ENCODE results near the gene TC2N.
"Not testable (repeated sequence)": the region's sequence is repeated elsewhere in the genome, so short reads cannot be mapped to it uniquely, and the experiment has no call there.

Gene TC2N

GRCh38 chr14:91866511-91867295 is 633 bp downstream of the TC2N start:
- H3K9ac ChIP-seq (ENCODE audit: low read depth, low read length): no peak overlapping the region
- H3K4me1 ChIP-seq (ENCODE audit: insufficient read depth, low read length): peaks cover 12% of the 10 kb centered on the region
- no peaks in the 10 kb centered on the region for H3K36me3 ChIP-seq (ENCODE audit: insufficient read depth, low read length)
- H3K9me3 ChIP-seq (ENCODE audit: control insufficient read depth, insufficient read depth, low read length): no peaks in the 10 kb centered on the region

GRCh38 chr14:91866061-91866460 is 1.3 kb downstream of the TC2N start:
- Histone ChIP-seq H3K9ac (ENCODE audit: low read depth, low read length) (no peak overlapping the region), H3K36me3 (ENCODE audit: insufficient read depth, low read length) (no peaks in the 10 kb centered on the region), H3K4me1 (ENCODE audit: insufficient read depth, low read length) (peaks cover 12% of the 10 kb centered on the region), H3K9me3 (ENCODE audit: control insufficient read depth, insufficient read depth, low read length) (no peaks in the 10 kb centered on the region)

- H3K9me3 ChIP-seq (ENCODE audit: control insufficient read depth, insufficient read depth, low read length): no peaks in the 10 kb centered on the region
- peaks cover 5% of the 10 kb centered on the region; the same call in 1 of the 2 replicates for H3K4me1 ChIP-seq (ENCODE audit: insufficient read depth, low read length)
- H3K36me3 ChIP-seq (ENCODE audit: insufficient read depth, low read length): no peaks in the 10 kb centered on the region
- H3K9ac ChIP-seq (ENCODE audit: low read depth, low read length): no peak overlapping the region
Observed at GRCh38 chr14:91862417-91862816, 4.9 kb downstream of the TC2N start.

DNA sequence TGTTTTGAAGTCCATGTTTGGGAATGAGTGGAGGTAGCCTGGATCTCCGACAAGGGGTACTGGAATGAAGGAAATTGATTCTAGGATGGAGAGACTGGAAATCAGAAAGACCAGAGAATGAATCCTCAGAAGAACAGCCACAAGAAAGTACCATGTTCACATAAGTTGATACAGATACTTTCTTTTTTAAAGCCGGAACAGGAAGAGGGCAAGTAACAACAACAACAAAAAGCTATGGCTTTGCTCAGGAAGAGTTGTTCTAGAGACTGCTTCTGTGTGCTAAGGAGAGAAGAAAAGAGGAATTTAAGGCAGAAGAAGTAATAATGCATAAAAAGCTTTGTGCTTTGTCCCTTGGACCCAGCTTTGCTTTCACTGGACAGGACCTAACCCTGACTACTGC is 6.2 kb downstream of the TC2N start:
- H3K9me3 ChIP-seq (ENCODE audit: control insufficient read depth, insufficient read depth, low read length): no peaks in the 10 kb centered on the region
- no peak overlapping the region for H3K9ac ChIP-seq (ENCODE audit: low read depth, low read length)
- H3K36me3 ChIP-seq (ENCODE audit: insufficient read depth, low read length): no peaks in the 10 kb centered on the region
- peaks cover 5% of the 10 kb centered on the region; the same call in 1 of the 2 replicates for H3K4me1 ChIP-seq (ENCODE audit: insufficient read depth, low read length)

DNA sequence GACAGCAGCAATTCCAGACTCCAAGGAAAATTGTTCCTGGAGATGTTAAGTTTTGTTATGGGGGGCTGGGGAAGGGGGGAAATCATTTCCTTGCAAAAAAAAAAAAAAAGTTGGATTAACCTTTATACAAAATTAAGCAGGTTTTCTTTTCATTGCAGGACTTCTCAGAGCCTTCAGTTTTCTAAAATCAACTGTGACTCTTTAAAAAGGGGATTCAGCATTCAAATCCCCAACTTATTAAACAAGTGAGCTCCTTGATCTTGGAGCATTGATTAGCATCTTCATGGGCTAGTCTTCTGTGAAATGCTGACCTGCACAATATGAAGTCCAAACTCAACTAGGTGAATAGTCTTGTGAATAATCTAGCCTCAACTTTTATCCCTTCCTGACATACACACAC is 7.1 kb downstream of the TC2N start:
- peaks cover 5% of the 10 kb centered on the region; the same call in 1 of the 2 replicates for H3K4me1 ChIP-seq (ENCODE audit: insufficient read depth, low read length)

DNA sequence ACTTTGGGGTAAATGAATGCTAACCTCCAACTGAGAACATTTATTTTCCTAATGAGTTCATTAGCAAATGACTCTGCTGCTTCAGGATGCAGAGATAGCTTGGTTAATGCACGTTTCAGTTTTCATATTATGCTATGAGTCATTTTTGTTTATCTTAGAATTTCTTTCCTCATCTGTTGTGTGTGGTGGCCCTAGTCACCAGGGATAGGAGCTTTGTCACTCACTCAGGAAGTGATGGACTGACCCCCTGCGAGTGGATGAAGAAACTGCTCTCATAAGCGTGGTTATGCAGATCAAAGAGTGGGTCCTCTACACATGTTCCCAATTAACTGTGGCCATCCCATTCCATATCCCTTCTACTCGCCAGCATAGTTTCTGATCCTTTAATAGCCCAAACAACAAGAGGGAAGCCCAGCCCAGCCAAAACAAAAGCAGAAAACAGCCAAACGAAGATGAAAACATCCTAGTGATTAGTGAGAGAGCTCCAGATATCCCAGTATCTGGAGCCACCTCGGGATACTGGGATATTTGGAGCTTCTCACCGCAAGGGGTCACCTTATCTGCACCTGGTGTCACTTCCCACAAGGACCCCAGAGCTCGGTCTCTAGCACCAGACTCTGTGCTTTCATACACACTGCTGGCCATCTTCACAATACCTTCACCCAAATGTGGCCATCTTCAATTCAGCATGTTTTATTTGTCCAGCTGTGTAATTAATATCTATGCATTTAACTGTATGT is 8.6 kb downstream of the TC2N start:
- Histone ChIP-seq H3K4me1 (ENCODE audit: insufficient read depth, low read length) (peaks cover 5% of the 10 kb centered on the region; the same call in 1 of the 2 replicates), H3K36me3 (ENCODE audit: insufficient read depth, low read length) (no peaks in the 10 kb centered on the region)

More for the DNA sequence above, 7.1 kb downstream of the TC2N start:
- H3K9me3 ChIP-seq (ENCODE audit: control insufficient read depth, insufficient read depth, low read length): no peaks in the 10 kb centered on the region
- no peak overlapping the region for H3K9ac ChIP-seq (ENCODE audit: low read depth, low read length)
- H3K36me3 ChIP-seq (ENCODE audit: insufficient read depth, low read length): no peaks in the 10 kb centered on the region

GRCh38 chr14:91857614-91858013 is 9.7 kb downstream of the TC2N start:
- no peaks in the 10 kb centered on the region for H3K36me3 ChIP-seq (ENCODE audit: insufficient read depth, low read length)
- no peaks in the 10 kb centered on the region for H3K9me3 ChIP-seq (ENCODE audit: control insufficient read depth, insufficient read depth, low read length)
- no peak overlapping the region for H3K9ac ChIP-seq (ENCODE audit: low read depth, low read length)
- peaks cover 5% of the 10 kb centered on the region; the same call in 1 of the 2 replicates for H3K4me1 ChIP-seq (ENCODE audit: insufficient read depth, low read length)

More for the DNA sequence above, 8.6 kb downstream of the TC2N start:
- no peaks in the 10 kb centered on the region for H3K9me3 ChIP-seq (ENCODE audit: control insufficient read depth, insufficient read depth, low read length)
- H3K9ac ChIP-seq (ENCODE audit: low read depth, low read length): no peak overlapping the region

- Histone ChIP-seq H3K9me3 (ENCODE audit: control insufficient read depth, insufficient read depth, low read length) (no peaks in the 10 kb centered on the region), H3K36me3 (ENCODE audit: insufficient read depth, low read length) (no peaks in the 10 kb centered on the region), H3K4me1 (ENCODE audit: insufficient read depth, low read length) (peaks cover 5% of the 10 kb centered on the region; the same call in 1 of the 2 replicates), H3K9ac (ENCODE audit: low read depth, low read length) (no peak overlapping the region)
Observed at GRCh38 chr14:91854327-91854934, 12.9 kb downstream of the TC2N start.

- H3K9me3 ChIP-seq (ENCODE audit: control insufficient read depth, insufficient read depth, low read length): no peaks in the 10 kb centered on the region
- no peaks in the 10 kb centered on the region for H3K4me1 ChIP-seq (ENCODE audit: insufficient read depth, low read length)
- H3K36me3 ChIP-seq (ENCODE audit: insufficient read depth, low read length): no peaks in the 10 kb centered on the region
- no peak overlapping the region for H3K9ac ChIP-seq (ENCODE audit: low read depth, low read length)
Observed at GRCh38 chr14:91851563-91851962, 15.8 kb downstream of the TC2N start.

DNA sequence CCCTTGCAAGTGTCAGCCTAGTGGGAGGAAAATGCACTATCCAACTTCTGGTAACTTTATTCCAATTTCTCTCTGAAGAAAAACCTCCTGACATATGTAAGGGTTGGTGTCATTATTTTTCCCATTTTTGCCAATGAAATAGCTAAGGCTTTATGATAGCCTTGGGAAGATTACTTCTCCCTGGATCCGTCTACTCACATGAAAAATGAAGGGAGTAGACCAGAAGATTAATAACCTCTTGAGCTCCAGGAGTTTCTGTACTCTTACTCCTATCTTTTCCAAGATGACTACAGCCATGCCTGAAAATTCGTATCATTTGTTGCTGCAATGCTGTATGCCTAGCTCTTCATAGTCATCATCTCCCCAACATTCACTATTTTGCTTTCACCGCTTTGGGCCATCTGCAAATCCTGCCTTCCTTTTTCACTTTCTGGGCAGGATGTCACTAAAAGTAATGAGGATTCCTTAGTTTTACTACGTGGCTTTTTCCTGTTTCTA is 18.8 kb downstream of the TC2N start:
- no peaks in the 10 kb centered on the region for H3K36me3 ChIP-seq (ENCODE audit: insufficient read depth, low read length)
- no peaks in the 10 kb centered on the region for H3K9me3 ChIP-seq (ENCODE audit: control insufficient read depth, insufficient read depth, low read length)
- H3K9ac ChIP-seq (ENCODE audit: low read depth, low read length): no peak overlapping the region
- no peaks in the 10 kb centered on the region for H3K4me1 ChIP-seq (ENCODE audit: insufficient read depth, low read length)

- H3K9ac ChIP-seq (ENCODE audit: low read depth, low read length): no peak overlapping the region
- H3K4me1 ChIP-seq (ENCODE audit: insufficient read depth, low read length): no peaks in the 10 kb centered on the region
- H3K9me3 ChIP-seq (ENCODE audit: control insufficient read depth, insufficient read depth, low read length): no peaks in the 10 kb centered on the region
- no peaks in the 10 kb centered on the region for H3K36me3 ChIP-seq (ENCODE audit: insufficient read depth, low read length)
Observed at GRCh38 chr14:91847693-91848092, 19.6 kb downstream of the TC2N start.

DNA sequence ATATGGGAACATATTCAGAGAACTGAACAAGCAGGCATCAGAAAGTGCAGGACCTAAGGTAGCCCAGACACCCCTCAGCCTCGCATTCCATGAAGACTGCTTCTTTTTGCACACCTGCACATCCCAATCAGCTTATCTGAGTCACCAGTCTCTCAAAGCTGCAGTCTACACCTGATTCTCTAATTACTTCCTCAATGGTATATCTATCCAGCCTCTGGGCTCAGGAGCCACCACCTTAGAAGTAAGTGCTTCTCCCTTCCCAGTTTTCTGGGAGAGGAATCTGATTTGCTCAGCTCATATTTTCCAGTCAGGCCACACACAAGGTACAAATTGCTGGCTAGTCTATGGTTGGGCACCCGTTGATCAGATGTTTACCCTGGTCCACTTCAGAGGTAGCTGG is 21.7 kb downstream of the TC2N start:
- H3K9ac ChIP-seq (ENCODE audit: low read depth, low read length): no peak overlapping the region
- H3K36me3 ChIP-seq (ENCODE audit: insufficient read depth, low read length): no peaks in the 10 kb centered on the region
- H3K9me3 ChIP-seq (ENCODE audit: control insufficient read depth, insufficient read depth, low read length): no peaks in the 10 kb centered on the region
- no peaks in the 10 kb centered on the region for H3K4me1 ChIP-seq (ENCODE audit: insufficient read depth, low read length)

- not testable (repeated sequence) for H3K4me1 ChIP-seq (ENCODE audit: insufficient read depth, low read length); H3K9me3 ChIP-seq (ENCODE audit: control insufficient read depth, insufficient read depth, low read length); H3K36me3 ChIP-seq (ENCODE audit: insufficient read depth, low read length); H3K9ac ChIP-seq (ENCODE audit: low read depth, low read length)
Observed at GRCh38 chr14:91845056-91845455, 22.3 kb downstream of the TC2N start.

GRCh38 chr14:91844029-91844428 is 23.3 kb downstream of the TC2N start:
- Histone ChIP-seq H3K4me1 (ENCODE audit: insufficient read depth, low read length) (no peaks in the 10 kb centered on the region), H3K36me3 (ENCODE audit: insufficient read depth, low read length) (no peaks in the 10 kb centered on the region), H3K9ac (ENCODE audit: low read depth, low read length) (no peak overlapping the region), H3K9me3 (ENCODE audit: control insufficient read depth, insufficient read depth, low read length) (no peaks in the 10 kb centered on the region)

All from ES-I3 (cell line).